BE2C (cell line): ENCODE data around the gene ADH7.

ENCODE experiments used
- DNase-seq: peaks from one replicate; pipeline ENCODE4 v3.0.0-alpha.2; 2020
- H3K27me3 ChIP-seq: fragments of 250-450 bp; sonication (Bioruptor Pico); 2 replicates; pipeline ENCODE4 v1.5.1; 2020; ENCODE audit warnings: mild to moderate bottlenecking
- H3K36me3 ChIP-seq: fragments of 250-450 bp; sonication (Bioruptor Pico); 2 replicates; pipeline ENCODE4 v1.5.1; 2020; ENCODE audit warnings: mild to moderate bottlenecking
- H3K4me1 ChIP-seq: fragments of 250-450 bp; sonication (Bioruptor Pico); 2 replicates; pipeline ENCODE4 v1.5.1; 2020
- H3K4me3 ChIP-seq: 2 replicates; pipeline ENCODE4 v1.5.1; 2011; ENCODE audit warnings: low read depth, low read length
- H3K9me3 ChIP-seq: fragments of 250-450 bp; sonication (Bioruptor Pico); 2 replicates; pipeline ENCODE4 v1.5.1; 2020
- CTCF ChIP-seq: IDR thresholded peaks from 2 replicates; pipeline ENCODE4 v1.5.1; 2012; ENCODE audit warnings: mild to moderate bottlenecking, low read depth, low read length

ADH7 gene

GRCh38 chr4:99414401-99414800 lies 20.7 kb downstream of the ADH7 start:
- no peaks in the 10 kb centered on the region for H3K27me3 ChIP-seq
- no peak overlapping the region for H3K4me3 ChIP-seq
- H3K36me3 ChIP-seq, result no peaks in the 10 kb centered on the region
- no peaks in the 10 kb centered on the region for H3K4me1 ChIP-seq
- no peaks in the 10 kb centered on the region for H3K9me3 ChIP-seq
- TF ChIP-seq CTCF, result no peak
- no peak for DNase-seq

DNA sequence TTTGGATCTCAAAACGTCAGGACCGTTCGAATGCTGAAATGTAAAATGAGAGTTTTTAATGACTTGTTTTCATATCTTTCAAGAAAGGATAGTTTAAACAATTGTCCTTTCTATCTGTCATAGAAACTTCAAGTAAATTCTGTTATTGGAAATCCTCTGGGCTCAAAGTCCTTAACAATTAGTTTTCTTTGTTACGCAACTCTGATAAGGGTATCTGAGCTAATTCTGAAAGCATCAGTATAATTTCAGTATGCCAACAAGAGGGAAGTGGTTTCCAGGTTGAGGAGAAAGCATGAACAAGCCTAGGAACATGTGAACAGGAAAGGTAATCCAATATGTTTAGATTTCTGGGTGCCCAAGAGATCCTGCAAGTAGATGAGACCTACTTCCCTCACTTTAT lies 22.0 kb downstream of the ADH7 start:
- no peak for TF ChIP-seq CTCF
- no peaks in the 10 kb centered on the region for H3K27me3 ChIP-seq

GRCh38 chr4:99411041-99411440 lies 24.1 kb downstream of the ADH7 start:
- H3K9me3 ChIP-seq, result no peaks in the 10 kb centered on the region
- no peak for DNase-seq
- no peaks in the 10 kb centered on the region for H3K36me3 ChIP-seq
- H3K4me3 ChIP-seq, result no peak overlapping the region
- H3K4me1 ChIP-seq, result no peaks in the 10 kb centered on the region
- no peak for TF ChIP-seq CTCF
- no peaks in the 10 kb centered on the region for H3K27me3 ChIP-seq

More for the DNA sequence above, 22.0 kb downstream of the ADH7 start:
- no peak overlapping the region for H3K4me3 ChIP-seq
- H3K4me1 ChIP-seq, result no peaks in the 10 kb centered on the region
- DNase-seq, result no peak
- no peaks in the 10 kb centered on the region for H3K9me3 ChIP-seq
- no peaks in the 10 kb centered on the region for H3K36me3 ChIP-seq

DNA sequence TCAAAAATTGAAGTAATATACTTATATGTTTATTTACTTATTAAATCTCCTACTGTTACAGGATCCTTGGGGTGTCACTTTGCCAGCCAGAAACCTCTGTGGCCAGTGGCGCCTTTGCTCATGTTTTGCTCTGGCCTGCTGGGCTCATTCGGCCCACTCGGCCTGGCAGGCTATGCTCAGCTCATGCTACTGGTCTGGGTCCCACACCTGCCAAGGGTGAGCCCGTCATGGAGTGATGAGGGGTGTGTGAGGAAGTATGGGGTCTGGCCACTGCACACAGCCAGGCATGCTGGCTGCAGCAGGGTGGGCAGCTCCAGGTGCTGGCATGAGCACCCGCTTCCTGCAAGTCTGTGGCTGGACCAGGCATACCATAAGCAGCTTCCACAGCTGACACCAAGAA lies 25.1 kb downstream of the ADH7 start:
- DNase-seq, result no peak
- Histone ChIP-seq H3K9me3 (no peaks in the 10 kb centered on the region), H3K27me3 (no peaks in the 10 kb centered on the region), H3K36me3 (no peaks in the 10 kb centered on the region), H3K4me1 (no peaks in the 10 kb centered on the region), H3K4me3 (no peak overlapping the region)
- TF ChIP-seq CTCF, result no peak

DNA sequence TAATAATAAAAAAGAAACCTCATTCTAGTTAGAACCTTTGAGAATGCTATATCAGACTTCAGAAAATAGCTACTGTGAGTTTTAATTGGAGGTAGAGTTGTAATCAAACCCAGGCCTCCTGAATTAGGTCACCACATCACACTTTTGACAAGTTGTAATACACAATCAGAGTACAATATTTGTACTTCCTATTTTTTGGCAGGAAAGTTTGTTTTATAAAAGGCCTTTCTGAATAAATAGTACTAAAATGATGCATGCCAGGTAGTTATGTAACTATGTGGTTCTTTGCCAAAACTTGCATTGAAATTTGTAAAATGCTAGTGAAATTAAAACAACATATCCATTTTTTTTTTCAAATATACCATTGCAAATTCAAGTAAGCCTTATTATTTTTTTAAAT lies 26.8 kb downstream of the ADH7 start:
- no peaks in the 10 kb centered on the region for H3K27me3 ChIP-seq
- no peaks in the 10 kb centered on the region for H3K4me1 ChIP-seq
- no peaks in the 10 kb centered on the region for H3K36me3 ChIP-seq
- H3K4me3 ChIP-seq, result no peak overlapping the region
- no peak for TF ChIP-seq CTCF
- H3K9me3 ChIP-seq, result no peaks in the 10 kb centered on the region
- DNase-seq, result no peak

DNA sequence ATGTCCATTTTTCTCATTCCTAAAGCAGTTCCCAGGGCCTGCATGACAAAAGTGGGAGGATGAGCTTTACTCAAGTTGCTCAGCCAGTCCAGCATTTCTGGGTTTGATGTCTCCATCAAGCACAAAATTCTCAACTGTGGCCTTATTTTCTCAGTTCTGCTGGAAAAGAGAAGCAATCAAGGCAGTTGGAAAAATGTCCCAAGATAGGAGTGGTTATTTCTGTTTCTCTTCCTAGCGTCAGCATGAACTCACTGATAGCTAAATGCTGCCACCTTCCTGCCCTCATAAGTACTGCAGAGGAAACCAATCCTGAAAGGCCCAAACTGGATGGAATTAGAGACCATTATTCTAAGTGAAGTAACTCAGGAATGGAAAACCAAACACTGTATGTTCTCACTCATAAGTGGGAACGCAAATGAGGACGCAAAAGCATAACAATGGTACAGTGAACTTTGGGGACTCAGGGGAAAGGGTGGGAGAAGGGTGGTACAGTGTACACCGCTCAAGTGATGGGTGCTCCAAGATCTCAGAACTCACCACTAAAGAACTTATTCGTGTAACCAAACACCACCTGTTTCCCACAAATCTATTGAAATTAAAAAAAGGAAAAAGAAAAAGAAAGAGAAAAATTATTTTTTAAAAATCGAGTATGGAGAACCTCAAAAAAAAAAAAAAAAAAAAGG lies 29.6 kb downstream of the ADH7 start:
- Histone ChIP-seq H3K9me3 (no peaks in the 10 kb centered on the region), H3K36me3 (no peaks in the 10 kb centered on the region), H3K4me3 (no peak overlapping the region), H3K27me3 (no peaks in the 10 kb centered on the region), H3K4me1 (no peaks in the 10 kb centered on the region)
- peak; percentile 91 for TF ChIP-seq CTCF
- peak; percentile 60 for DNase-seq
